Tibial nerve (tissue), 4 donors: Measurements from ENCODE around the gene INPP4B.

Source experiments
- CTCF ChIP-seq, 5 experiments: fragments of 200-600 bp in 3 of 5; fragments of 450-650 bp in 2 of 5; sonication (generic) in 3 of 5; IDR thresholded peaks; one replicate each; pipeline ENCODE4 v1.5.1; 2016 to 2019; ENCODE audit warnings: antibody characterized with exemption in 5 of 5, mild to moderate bottlenecking in 3 of 5, moderate library complexity in 2 of 5
- EP300 ChIP-seq, 2 donors: sonication (generic); formaldehyde crosslinking; IDR thresholded peaks; one replicate each; pipeline ENCODE4 v1.6.1; 2017; ENCODE audit warnings: antibody characterized with exemption in 2 of 2, mild to moderate bottlenecking in 1 of 2
- POLR2A ChIP-seq, 2 donors: fragments of 450-650 bp; IDR thresholded peaks; one replicate each; pipeline ENCODE4 v1.6.1; 2017; ENCODE audit warnings: antibody characterized with exemption in 2 of 2, mild to moderate bottlenecking in 2 of 2, moderate library complexity in 2 of 2

- no peak for TF ChIP-seq CTCF (IDR thresholded peaks at IDR 0.05)
- no peak for TF ChIP-seq POLR2A (IDR thresholded peaks at IDR 0.05)
- no peak for TF ChIP-seq EP300 (IDR thresholded peaks at IDR 0.05)
These were observed 824.9 kb downstream of the INPP4B start for GRCh38 chr4:142021181-142021580.
